GM12878 (cell line): ENCODE data around the gene EBF3. TPM values are rescaled to one million over a fixed set of nuclear protein-coding genes. Genes with fewer than 3 reads are reported as not detected.

Experiments
- ATAC-seq: fragments of 200-7000 bp; cut with Tn5 transposase; 3 replicates; pipeline ENCODE4 v1.9.1; 2020; ENCODE audit warnings: mild to moderate bottlenecking, moderate library complexity
- BruUV-seq: library from RNA; stranded (reverse); fragments of 400-500 nt; replicated peaks from 2 replicates; lab custom pipeline; 2021; lab: Mats Ljungman, UMichigan
- CTCF ChIA-PET: fragments of 300-600 bp; sonication (Branson Sonifier 250); formaldehyde crosslinking; extraction: SDS; loops from one replicate; lab custom pipeline; 2021; ENCODE audit warnings: inconsistent platforms; lab: Yijun Ruan, JAX
- POLR2A ChIA-PET: fragments of 350-600 bp; formaldehyde crosslinking; extraction: SDS; loops from one replicate; lab custom pipeline; 2021; ENCODE audit warnings: inconsistent platforms; lab: Charles Lee
- RAD21 ChIA-PET: fragments of 300-600 bp; sonication (Branson Sonifier 250); formaldehyde crosslinking; loops from one replicate; lab custom pipeline; 2023; ENCODE audit warnings: antibody characterized with exemption; ENCODE audit not compliant: unreplicated experiment; lab: Charles Lee
- SMC1A ChIA-PET: fragments of 300-600 bp; sonication (Branson Sonifier 250); formaldehyde crosslinking; loops from one replicate; lab custom pipeline; 2023; ENCODE audit not compliant: unreplicated experiment, uncharacterized antibody; lab: Charles Lee
- DNase-seq: peaks from one replicate; pipeline ENCODE4 v3.0.0-alpha.2; 2011; ENCODE audit warnings: low read depth, low spot score
- FAIRE-seq: peaks from 3 replicates; lab custom pipeline; 2011; peaks lifted over from hg19 to GRCh38; lab: Jason Lieb, UNC
- H2AFZ ChIP-seq: 2 replicates; pipeline ENCODE4 v1.6.0; 2011; ENCODE audit warnings: low read depth, low read length, control low read depth; ENCODE audit not compliant: control insufficient read depth
- H3K27ac ChIP-seq: 2 replicates; pipeline ENCODE4 v1.5.1; 2011; ENCODE audit warnings: control low read depth; ENCODE audit not compliant: control insufficient read depth, insufficient read depth
- H3K27me3 ChIP-seq, 2 experiments: replicated peaks in 1 of 2; 2 replicates each; pipeline versions ENCODE4 v1.6.0 to v1.6.1; 2011; ENCODE audit warnings: low read length in 1 of 2; ENCODE audit not compliant: control insufficient read depth in 2 of 2, insufficient read depth in 2 of 2
- H3K36me3 ChIP-seq, 2 experiments: 2 replicates each; pipeline ENCODE4 v1.5.1; 2011; ENCODE audit warnings: low read length in 1 of 2; ENCODE audit not compliant: control insufficient read depth in 2 of 2, insufficient read depth in 2 of 2
- H3K4me1 ChIP-seq: 2 replicates; pipeline ENCODE4 v1.6.1; 2011; ENCODE audit warnings: mild to moderate bottlenecking, low read length, moderate library complexity, mixed read lengths; ENCODE audit not compliant: control insufficient read depth, insufficient read depth
- H3K4me2 ChIP-seq: 2 replicates; pipeline ENCODE4 v1.6.0; 2011; ENCODE audit warnings: control low read depth; ENCODE audit not compliant: control insufficient read depth, insufficient read depth
- H3K4me3 ChIP-seq: fragments of 200-600 bp; sonication (generic); 2 replicates; pipeline ENCODE4 v1.5.1; 2016
- H3K79me2 ChIP-seq: 2 replicates; pipeline ENCODE4 v1.6.0; 2011; ENCODE audit warnings: low read length; ENCODE audit not compliant: control insufficient read depth, insufficient read depth
- H3K9ac ChIP-seq: 2 replicates; pipeline ENCODE4 v1.8.0; 2011; ENCODE audit warnings: low read length, control low read depth, mixed read lengths; ENCODE audit not compliant: control insufficient read depth, insufficient read depth
- H3K9me3 ChIP-seq: replicated peaks from 3 replicates; pipeline ENCODE4 v1.5.1; 2011; ENCODE audit warnings: mild to moderate bottlenecking, low read length; ENCODE audit not compliant: control insufficient read depth, insufficient read depth
- H4K20me1 ChIP-seq: 2 replicates; pipeline ENCODE4 v1.6.0; 2011; ENCODE audit not compliant: control insufficient read depth, insufficient read depth
- ASH2L ChIP-seq: fragments of 300-600, 200-600 bp; sonication (generic); IDR thresholded peaks from 2 replicates; pipeline ENCODE4 v1.6.1; 2017; ENCODE audit warnings: low read depth, mild to moderate bottlenecking, borderline replicate concordance
- ATF7 ChIP-seq: fragments of 450-650 bp; IDR thresholded peaks from 2 replicates; pipeline ENCODE4 v1.6.1; 2016; ENCODE audit warnings: low read depth, mild to moderate bottlenecking
- CHD2 ChIP-seq: IDR thresholded peaks from 2 replicates; pipeline ENCODE4 v1.6.1; 2011; ENCODE audit warnings: low read depth, low read length, improper control_type of control experiment, borderline replicate concordance
- CREB1 ChIP-seq: IDR thresholded peaks from 2 replicates; pipeline ENCODE4 v1.6.1; 2012; ENCODE audit warnings: low read depth, mild to moderate bottlenecking, inconsistent platforms
- IKZF1 ChIP-seq: fragments of 450-650 bp; conservative IDR thresholded peaks from 2 replicates; pipeline ENCODE4 v1.6.1; 2017; ENCODE audit warnings: antibody characterized with exemption, mild to moderate bottlenecking
- IKZF2 ChIP-seq, 2 experiments: fragments of 450-650 bp; IDR thresholded peaks; 2 replicates each; pipeline ENCODE4 v1.6.1; 2017; ENCODE audit warnings: mild to moderate bottlenecking in 2 of 2, moderate library complexity in 2 of 2
- MTA3 ChIP-seq: IDR thresholded peaks from 2 replicates; pipeline ENCODE4 v1.6.1; 2012; ENCODE audit warnings: low read length, inconsistent platforms, borderline replicate concordance
- MXI1 ChIP-seq: fragments of 150-350 bp; IDR thresholded peaks from 2 replicates; pipeline ENCODE4 v1.6.1; 2011; ENCODE audit warnings: low read depth, mild to moderate bottlenecking, inconsistent platforms, low read length, improper control_type of control experiment
- MYB ChIP-seq: fragments of 150-350 bp; IDR thresholded peaks from 2 replicates; pipeline ENCODE4 v1.6.1; 2014; ENCODE audit warnings: mild to moderate bottlenecking, low read depth, low read length, borderline replicate concordance
- RCOR1 ChIP-seq: conservative IDR thresholded peaks from 2 replicates; pipeline ENCODE4 v1.6.1; 2012; ENCODE audit warnings: low read depth, low read length, improper control_type of control experiment
- SIN3A ChIP-seq: IDR thresholded peaks from 2 replicates; pipeline ENCODE4 v1.6.1; 2012; ENCODE audit warnings: low read depth, low read length, improper control_type of control experiment
- STAT1 ChIP-seq: fragments of 450-650 bp; conservative IDR thresholded peaks from 2 replicates; pipeline ENCODE4 v1.6.1; 2014; ENCODE audit warnings: antibody characterized with exemption, mild to moderate bottlenecking
- USF1 ChIP-seq: IDR thresholded peaks from 2 replicates; pipeline ENCODE4 v1.6.1; 2011; ENCODE audit warnings: borderline replicate concordance, low read depth, mild to moderate bottlenecking, moderate library complexity, mixed read lengths, low read length; ENCODE audit not compliant: insufficient read depth; ENCODE audit errors: extremely low read length
- WGBS: methylation state at CpG from one replicate; pipeline ENCODE4 v1.1.6; 2016; ENCODE audit warnings: low lambda C conversion rate; ENCODE audit not compliant: insufficient replicate concordance, insufficient coverage; ENCODE audit errors: missing lambda C conversion rate; 5-methylcytosine and 5-hydroxymethylcytosine counted together
- in situ Hi-C: fragments of 300-500 bp; cut with MboI; formaldehyde crosslinking; loops from 9 replicates; pipeline ENCODE4 v1.14.3; 2018; ENCODE audit warnings: mixed read lengths
- intact Hi-C: fragments of 100-400 bp; cut with micrococcal nuclease; formaldehyde crosslinking; loops from one replicate; pipeline ENCODE4 v1.14.2; 2022; ENCODE audit not compliant: unreplicated experiment
- polyA plus RNA-seq, 11 experiments: library from polyadenylated mRNA; depleted of rRNA in 4 of 11; unstranded in 6 of 11; stranded (reverse) in 5 of 11; fragments of >200 nt; fragmentation: Nextera tagmentation in 4 of 11; fragmentation: Illumina TruSeq in 1 of 11; extraction: Ambion mirVana in 4 of 11; extraction: Trizol in 1 of 11; gene quantifications; 1 replicate in 1 of 11; 2 replicates in 10 of 11; pipeline versions ENCODE4 v1.2.1 to v1.2.3, GENCODE V29; 2011 to 2016; ENCODE audit warnings: inconsistent platforms in 2 of 11, missing spikeins in 2 of 11, low read depth in 1 of 11
- total RNA-seq, 4 experiments: library from RNA; depleted of rRNA in 3 of 4; stranded (reverse); fragments of >200 nt in 3 of 4; fragmentation: Illumina TruSeq in 1 of 4; extraction: Trizol in 1 of 4; gene quantifications; 2 replicates each; pipeline versions ENCODE4 v1.2.1 to v1.2.3, GENCODE V29; 2013 to 2021
- TF ChIP-seq, protein P1 (sequence below): fragments of 450-650 bp; IDR thresholded peaks from 2 replicates; pipeline ENCODE4 v1.6.1; 2017; ENCODE audit warnings: mild to moderate bottlenecking

Gene EBF3
- total and polyA plus RNA-seq, 10 of the 15 experiments (the other 5 are each of a cell fraction or from before 2014, with no cell fraction given), result not detected

- TF ChIP-seq, protein P1, sequence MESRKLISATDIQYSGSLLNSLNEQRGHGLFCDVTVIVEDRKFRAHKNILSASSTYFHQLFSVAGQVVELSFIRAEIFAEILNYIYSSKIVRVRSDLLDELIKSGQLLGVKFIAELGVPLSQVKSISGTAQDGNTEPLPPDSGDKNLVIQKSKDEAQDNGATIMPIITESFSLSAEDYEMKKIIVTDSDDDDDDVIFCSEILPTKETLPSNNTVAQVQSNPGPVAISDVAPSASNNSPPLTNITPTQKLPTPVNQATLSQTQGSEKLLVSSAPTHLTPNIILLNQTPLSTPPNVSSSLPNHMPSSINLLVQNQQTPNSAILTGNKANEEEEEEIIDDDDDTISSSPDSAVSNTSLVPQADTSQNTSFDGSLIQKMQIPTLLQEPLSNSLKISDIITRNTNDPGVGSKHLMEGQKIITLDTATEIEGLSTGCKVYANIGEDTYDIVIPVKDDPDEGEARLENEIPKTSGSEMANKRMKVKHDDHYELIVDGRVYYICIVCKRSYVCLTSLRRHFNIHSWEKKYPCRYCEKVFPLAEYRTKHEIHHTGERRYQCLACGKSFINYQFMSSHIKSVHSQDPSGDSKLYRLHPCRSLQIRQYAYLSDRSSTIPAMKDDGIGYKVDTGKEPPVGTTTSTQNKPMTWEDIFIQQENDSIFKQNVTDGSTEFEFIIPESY, result no peak
- TF ChIP-seq RCOR1 (no peak), IKZF2 (IDR thresholded peaks at IDR 0.05) (no peak)
- TF ChIP-seq, all 136 proteins: peak for 0
Measured at GRCh38 chr10:129949891-129950291, 14.2 kb downstream of the EBF3 start (continued).

GRCh38 chr10:129949411-129949810 is 14.7 kb downstream of the EBF3 start:
- CTCF ChIA-PET, result no interaction called here
- no peak overlapping the region for H2AFZ ChIP-seq
- RAD21 ChIA-PET, result no interaction called here
- SMC1A ChIA-PET, result no interaction called here
- no peak overlapping the region for H3K9ac ChIP-seq
- H3K27me3 ChIP-seq, result no peaks in the 10 kb centered on the region
- no peaks in the 10 kb centered on the region for H3K9me3 ChIP-seq
- in situ Hi-C loops, result no loop called here
- no peaks in the 10 kb centered on the region for H3K36me3 ChIP-seq
- no peak overlapping the region for H3K4me3 ChIP-seq
- H3K4me1 ChIP-seq, result no peaks in the 10 kb centered on the region
- TF ChIP-seq ASH2L (no peak), CHD2 (no peak), MTA3 (no peak), MYB (no peak), IKZF1 (no peak), MXI1 (no peak), SIN3A (no peak), ATF7 (no peak), USF1 (no peak), STAT1 (no peak), CREB1 (no peak)
- no peak for FAIRE-seq
- no peak overlapping the region for H3K27ac ChIP-seq
- POLR2A ChIA-PET, result no interaction called here
- intact Hi-C loops, result no loop called here
- H3K79me2 ChIP-seq, result no peaks in the 10 kb centered on the region
- no peak for DNase-seq
- no TSS peak for BruUV-seq
- no peak overlapping the region for H3K4me2 ChIP-seq
- WGBS, result 47% methylated on average over 9 of the region's 9 CpGs
- H4K20me1 ChIP-seq, result no peaks in the 10 kb centered on the region
- no peak for ATAC-seq
